ENCODE measurements around the gene SLCO3A1.

DNA sequence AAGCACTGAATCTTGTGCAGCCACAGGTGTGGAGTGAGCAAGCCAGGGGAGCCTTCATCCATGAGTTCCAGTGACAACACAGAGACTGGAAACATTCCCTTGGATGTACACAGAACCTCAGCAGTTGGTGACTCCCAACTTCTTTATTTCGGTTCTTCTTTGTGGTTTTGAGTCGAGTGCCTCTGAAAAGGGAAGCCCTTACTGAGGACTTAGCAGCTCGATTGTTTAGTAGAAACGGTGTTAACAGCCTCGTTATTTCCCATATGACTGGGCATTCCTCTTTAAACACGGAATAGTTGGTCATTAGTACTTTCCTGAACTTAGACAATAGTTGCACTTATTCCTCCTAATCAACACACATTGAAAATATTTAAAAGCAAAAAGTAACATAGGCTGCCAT is 7.7 kb downstream of the SLCO3A1 start:
- TF ChIP-seq, protein P1, sequence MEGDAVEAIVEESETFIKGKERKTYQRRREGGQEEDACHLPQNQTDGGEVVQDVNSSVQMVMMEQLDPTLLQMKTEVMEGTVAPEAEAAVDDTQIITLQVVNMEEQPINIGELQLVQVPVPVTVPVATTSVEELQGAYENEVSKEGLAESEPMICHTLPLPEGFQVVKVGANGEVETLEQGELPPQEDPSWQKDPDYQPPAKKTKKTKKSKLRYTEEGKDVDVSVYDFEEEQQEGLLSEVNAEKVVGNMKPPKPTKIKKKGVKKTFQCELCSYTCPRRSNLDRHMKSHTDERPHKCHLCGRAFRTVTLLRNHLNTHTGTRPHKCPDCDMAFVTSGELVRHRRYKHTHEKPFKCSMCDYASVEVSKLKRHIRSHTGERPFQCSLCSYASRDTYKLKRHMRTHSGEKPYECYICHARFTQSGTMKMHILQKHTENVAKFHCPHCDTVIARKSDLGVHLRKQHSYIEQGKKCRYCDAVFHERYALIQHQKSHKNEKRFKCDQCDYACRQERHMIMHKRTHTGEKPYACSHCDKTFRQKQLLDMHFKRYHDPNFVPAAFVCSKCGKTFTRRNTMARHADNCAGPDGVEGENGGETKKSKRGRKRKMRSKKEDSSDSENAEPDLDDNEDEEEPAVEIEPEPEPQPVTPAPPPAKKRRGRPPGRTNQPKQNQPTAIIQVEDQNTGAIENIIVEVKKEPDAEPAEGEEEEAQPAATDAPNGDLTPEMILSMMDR (IDR thresholded peaks at IDR 0.05) = no peak
- no peak for TF ChIP-seq POLR2A (IDR thresholded peaks at IDR 0.05)
